ENCODE data around the gene TOM1L2. TPM values are rescaled to one million over a fixed set of nuclear protein-coding genes. Genes with fewer than 3 reads are reported as not detected.

Gene TOM1L2
- total RNA-seq, 1 experiment from 2014 or later, result 24.1 TPM

- Histone ChIP-seq H4K20me1 (ENCODE audit: insufficient read depth) (no peaks in the 10 kb centered on the region), H3K4me2 (ENCODE audit: low read length) (no peak overlapping the region), H3K9ac (ENCODE audit: low read length) (no peak overlapping the region), H3K79me2 (ENCODE audit: insufficient read depth, low read length) (no peaks in the 10 kb centered on the region), H3K4me3 (replicated peaks in 1 of 2; ENCODE audit: low read depth in 1 of 2, low read length in 2 of 2) (no peak overlapping the region), H3K9me2 (ENCODE audit: insufficient read depth) (no peaks in the 10 kb centered on the region), H3K27ac (ENCODE audit: low read depth, low read length) (no peak overlapping the region), H2AFZ (ENCODE audit: low read depth, low read length, poor library complexity, severe bottlenecking) (no peak overlapping the region), H3K4me1 (ENCODE audit: control insufficient read depth in 1 of 2, insufficient read depth in 2 of 2, low read length in 2 of 2) (peaks cover 7 to 16% of the 10 kb centered on the region in 2 experiments; a peak in 3 of 4 replicates), H3K27me3 (ENCODE audit: insufficient read depth, low read length) (no peaks in the 10 kb centered on the region), H3K9me3 (ENCODE audit: control insufficient read depth in 1 of 2, insufficient read depth in 1 of 2, low read depth in 1 of 2, low read length in 2 of 2) (no peaks in the 10 kb centered on the region), H3K36me3 (ENCODE audit: control insufficient read depth in 1 of 2, insufficient read depth in 2 of 2, low read length in 2 of 2) (no peaks in the 10 kb centered on the region)
- no TSS peak for BruUV-seq (replicated peaks)
- DNase-seq (ENCODE audit: low read depth, low spot score) (no peak), ATAC-seq (no peak)
- no peak for TF ChIP-seq ELF1 (IDR thresholded peaks at IDR 0.05; ENCODE audit: borderline replicate concordance, low read depth)
- TF ChIP-seq FOSL1 (IDR thresholded peaks at IDR 0.05; ENCODE audit: low read depth), result no peak
- no peak for TF ChIP-seq POLR2AphosphoS5 (IDR thresholded peaks at IDR 0.05; ENCODE audit: low read depth, low read length)
- no peak for TF ChIP-seq ZFX (IDR thresholded peaks at IDR 0.05)
- no peak for TF ChIP-seq SIN3A (IDR thresholded peaks at IDR 0.05; ENCODE audit: low read depth)
- no peak for TF ChIP-seq RAD21 (IDR thresholded peaks at IDR 0.05; ENCODE audit: low read depth)
- TF ChIP-seq SP1 (IDR thresholded peaks at IDR 0.05; ENCODE audit: low read depth), result no peak
- no peak for TF ChIP-seq CEBPB (IDR thresholded peaks at IDR 0.05; ENCODE audit: low read depth)
- TF ChIP-seq SRF (IDR thresholded peaks at IDR 0.05; ENCODE audit: low read depth), result no peak
- TF ChIP-seq TCF7L2 (IDR thresholded peaks at IDR 0.05; ENCODE audit: borderline replicate concordance, extremely low read depth, insufficient read depth, insufficient read length), result no peak
- no peak for TF ChIP-seq EZH2 (IDR thresholded peaks at IDR 0.05)
- TF ChIP-seq CTCF (IDR thresholded peaks at IDR 0.05 in 2 of 3, conservative IDR thresholded peaks at IDR 0.05 in 1 of 3; ENCODE audit: borderline replicate concordance in 1 of 3, insufficient read depth in 1 of 3, low read depth in 2 of 3, low read length in 2 of 3), result no peak
- TF ChIP-seq REST (IDR thresholded peaks at IDR 0.05; ENCODE audit: low read depth), result no peak
- TF ChIP-seq YY1 (IDR thresholded peaks at IDR 0.05; ENCODE audit: extremely low read depth, insufficient replicate concordance, low read depth, low read length), result no peak
- ChIA-PET POLR2A (no interaction called here), RAD21 (ENCODE audit: low non-redundant PET in 1 of 2, low total read pairs in 2 of 2, uncharacterized antibody in 2 of 2, unreplicated experiment in 2 of 2) (interaction anchor here in 1 of 2 experiments (1.2 kb wide), 1 partner anchor 25 kb away, joined by 6 read pairs; no protein-coding TSS in a partner anchor), CTCF (no interaction called here)
- intact Hi-C loops (cut with micrococcal nuclease), result loop anchor here (5.0 kb wide), 1 partner anchor 78 kb away; the partner anchor contains the start of genes DRC3 and TOM1L2
Measured at GRCh38 chr17:17893801-17894644, 78.2 kb downstream of the TOM1L2 start.
